HEK293T (cell line): Measurements from ENCODE around the gene GSTO1.

Experiments used
- ELF4 ChIP-seq: fragments of 450-650 bp; IDR thresholded peaks from 2 replicates; pipeline ENCODE4 v1.6.1; 2017; ENCODE audit warnings: antibody characterized with exemption
- TARDBP ChIP-seq: fragments of 450-650 bp; IDR thresholded peaks from 2 replicates; pipeline ENCODE4 v1.6.1; 2016

DNA sequence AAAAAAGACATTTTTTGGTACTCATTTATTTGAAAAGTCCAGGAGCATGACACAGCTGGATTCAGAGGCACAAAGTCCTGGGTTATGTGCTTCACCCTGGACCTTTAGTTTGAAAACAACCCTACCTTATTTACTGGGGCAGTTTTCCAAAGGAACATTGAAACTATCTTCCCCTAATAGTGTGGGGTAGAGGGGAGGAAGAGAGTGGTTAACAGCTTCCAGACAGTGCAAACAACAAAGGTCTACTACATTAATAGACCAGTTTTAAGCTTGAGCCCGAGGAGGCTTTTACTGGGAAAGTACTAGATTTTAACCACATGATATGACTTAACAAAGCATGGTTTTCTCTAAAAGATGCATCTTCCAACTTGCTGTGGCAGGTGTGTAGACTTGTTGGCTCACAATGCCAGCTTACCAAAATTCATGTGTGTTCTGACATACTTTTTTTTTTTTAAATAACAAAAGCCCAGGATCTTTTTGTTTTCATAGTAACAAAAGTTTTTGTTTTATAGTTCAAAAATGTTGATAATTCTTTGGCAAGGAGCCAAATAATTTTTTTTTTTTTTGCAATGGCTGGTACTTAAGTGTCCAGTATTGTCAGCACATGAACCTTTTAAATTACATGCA, 1.8 kb downstream of the GSTO1 start:
- no peak for TF ChIP-seq TARDBP
- TF ChIP-seq ELF4, result no peak
